Lower leg skin (tissue), 3 donors: ENCODE data around the gene RSAD2.

Source experiments
- CTCF ChIP-seq, 3 donors: fragments of 450-650 bp; IDR thresholded peaks; one replicate each; pipeline ENCODE4 v1.5.1; 2016; ENCODE audit warnings: antibody characterized with exemption in 3 of 3, mild to moderate bottlenecking in 3 of 3, moderate library complexity in 2 of 3
- POLR2A ChIP-seq, 2 donors: fragments of 450-650 bp; IDR thresholded peaks; one replicate each; pipeline ENCODE4 v1.6.1; 2016 to 2017; ENCODE audit warnings: antibody characterized with exemption in 2 of 2, mild to moderate bottlenecking in 1 of 2, moderate library complexity in 1 of 2

- no peak for TF ChIP-seq CTCF (IDR thresholded peaks at IDR 0.05)
- TF ChIP-seq POLR2A (IDR thresholded peaks at IDR 0.05) = no peak
Measured at GRCh38 chr2:6856548-6856920, 21.0 kb upstream of the RSAD2 start.
